GM23248 (cell line): Measurements from ENCODE around the gene HYCC2.
"Not testable (repeated sequence)": the region's sequence is repeated elsewhere in the genome, so short reads cannot be mapped to it uniquely, and the experiment has no call there.

Source experiments
- EZH2 ChIP-seq: fragments of 200-600 bp; sonication (generic); IDR thresholded peaks from 2 replicates; pipeline ENCODE4 v1.6.1; 2018; ENCODE audit warnings: antibody characterized with exemption, mild to moderate bottlenecking; ENCODE audit not compliant: insufficient read depth, poor library complexity, severe bottlenecking
- EZH2phosphoT487 ChIP-seq: fragments of 200-600 bp; sonication (generic); IDR thresholded peaks from 2 replicates; pipeline ENCODE4 v1.6.1; 2018; ENCODE audit warnings: antibody characterized with exemption, moderate library complexity, mild to moderate bottlenecking, low read depth; ENCODE audit not compliant: insufficient read depth

DNA sequence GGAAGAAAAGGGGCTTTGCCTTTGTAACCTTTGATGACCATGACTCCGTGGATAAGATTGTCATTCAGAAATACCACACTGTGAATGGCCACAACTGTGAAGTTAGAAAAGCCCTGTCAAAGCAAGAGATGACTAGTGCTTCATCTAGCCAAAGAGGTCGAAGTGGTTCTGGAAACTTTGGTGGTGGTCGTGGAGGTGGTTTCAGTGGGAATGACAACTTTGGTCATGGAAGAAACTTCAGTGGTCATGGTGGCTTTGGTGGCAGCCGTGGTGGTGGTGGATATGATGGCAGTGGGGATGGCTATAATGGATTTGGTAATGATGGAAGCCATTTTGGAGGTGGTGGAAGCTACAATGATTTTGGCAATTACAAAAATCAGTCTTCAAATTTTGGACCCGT is 8.0 kb downstream of the HYCC2 start:
- TF ChIP-seq EZH2, EZH2phosphoT487: not testable (repeated sequence)
